ENCODE measurements around the gene CSTB.

- TF ChIP-seq, protein P1, sequence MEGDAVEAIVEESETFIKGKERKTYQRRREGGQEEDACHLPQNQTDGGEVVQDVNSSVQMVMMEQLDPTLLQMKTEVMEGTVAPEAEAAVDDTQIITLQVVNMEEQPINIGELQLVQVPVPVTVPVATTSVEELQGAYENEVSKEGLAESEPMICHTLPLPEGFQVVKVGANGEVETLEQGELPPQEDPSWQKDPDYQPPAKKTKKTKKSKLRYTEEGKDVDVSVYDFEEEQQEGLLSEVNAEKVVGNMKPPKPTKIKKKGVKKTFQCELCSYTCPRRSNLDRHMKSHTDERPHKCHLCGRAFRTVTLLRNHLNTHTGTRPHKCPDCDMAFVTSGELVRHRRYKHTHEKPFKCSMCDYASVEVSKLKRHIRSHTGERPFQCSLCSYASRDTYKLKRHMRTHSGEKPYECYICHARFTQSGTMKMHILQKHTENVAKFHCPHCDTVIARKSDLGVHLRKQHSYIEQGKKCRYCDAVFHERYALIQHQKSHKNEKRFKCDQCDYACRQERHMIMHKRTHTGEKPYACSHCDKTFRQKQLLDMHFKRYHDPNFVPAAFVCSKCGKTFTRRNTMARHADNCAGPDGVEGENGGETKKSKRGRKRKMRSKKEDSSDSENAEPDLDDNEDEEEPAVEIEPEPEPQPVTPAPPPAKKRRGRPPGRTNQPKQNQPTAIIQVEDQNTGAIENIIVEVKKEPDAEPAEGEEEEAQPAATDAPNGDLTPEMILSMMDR (IDR thresholded peaks at IDR 0.05; ENCODE audit: extremely low read depth in 1 of 2, insufficient read depth in 1 of 2, low read depth in 1 of 2, low read length in 2 of 2) = no peak
- TF ChIP-seq POLR2AphosphoS5 (IDR thresholded peaks at IDR 0.05; ENCODE audit: insufficient read depth, low read depth, low read length) = no peak
- TF ChIP-seq POLR2A (IDR thresholded peaks at IDR 0.05; ENCODE audit: low read depth, low read length) = no peak
- TF ChIP-seq EZH2 (IDR thresholded peaks at IDR 0.05; ENCODE audit: borderline replicate concordance, low read depth, low read length, severe bottlenecking) = no peak
- no peak for TF ChIP-seq FOS (IDR thresholded peaks at IDR 0.05; ENCODE audit: borderline replicate concordance, insufficient read depth, low read length)
- TF ChIP-seq MYC (IDR thresholded peaks at IDR 0.05; ENCODE audit: low read depth, low read length) = no peak
- TF ChIP-seq JUN (IDR thresholded peaks at IDR 0.05; ENCODE audit: borderline replicate concordance, insufficient read depth, insufficient read length, low read depth) = no peak
- no peak for TF ChIP-seq MAX (IDR thresholded peaks at IDR 0.05; ENCODE audit: insufficient read depth, insufficient read length)
- no peak for TF ChIP-seq GATA2 (IDR thresholded peaks at IDR 0.05; ENCODE audit: insufficient read depth, insufficient read length, low read depth, low read length)
Observed at GRCh38 chr21:43781846-43782245, 5.7 kb upstream of the CSTB start.
